Upper lobe of left lung (tissue), 6 donors: ENCODE measurements around the gene GPR143. TPM values are rescaled to one million over a fixed set of nuclear protein-coding genes. Genes with fewer than 3 reads are reported as not detected.

Experiments used
- ATAC-seq, 2 donors: fragments of 200-7000 bp; cut with Tn5 transposase; one replicate each; pipeline ENCODE4 v1.9.1; 2022; ENCODE audit warnings: mild to moderate bottlenecking in 2 of 2, moderate library complexity in 2 of 2; ENCODE audit not compliant: low FRiP score in 2 of 2
- DNase-seq, 2 donors: peaks; one replicate each; pipeline ENCODE4 v3.0.0-alpha.2; 2019 to 2020
- H3K27ac ChIP-seq, 4 donors: fragments of 200-600 bp; sonication (generic); one replicate each; pipeline ENCODE4 v1.5.1; 2016 to 2019
- H3K27me3 ChIP-seq, 4 donors: fragments of 200-600 bp; sonication (generic); one replicate each; pipeline ENCODE4 v1.5.1; 2017 to 2019
- H3K36me3 ChIP-seq, 4 donors: fragments of 200-600 bp; sonication (generic); one replicate each; pipeline ENCODE4 v1.5.1; 2016 to 2019
- H3K4me1 ChIP-seq, 4 donors: fragments of 200-600 bp; sonication (generic); one replicate each; pipeline ENCODE4 v1.5.1; 2018 to 2019
- H3K4me3 ChIP-seq, 4 donors: fragments of 200-600 bp; sonication (generic); one replicate each; pipeline ENCODE4 v1.5.1; 2017 to 2019; ENCODE audit warnings: mild to moderate bottlenecking in 2 of 4, moderate library complexity in 1 of 4
- H3K9me3 ChIP-seq, 4 donors: fragments of 200-600 bp; sonication (generic); one replicate each; pipeline ENCODE4 v1.5.1; 2018 to 2019
- EP300 ChIP-seq, 4 donors: sonication (generic); formaldehyde crosslinking; IDR thresholded peaks; one replicate each; pipeline ENCODE4 v1.5.1; 2017; ENCODE audit warnings: antibody characterized with exemption in 4 of 4, control low read depth in 2 of 4
- POLR2A ChIP-seq, 4 donors: fragments of 450-650 bp; IDR thresholded peaks; one replicate each; pipeline ENCODE4 v1.5.1; 2016 to 2017; ENCODE audit warnings: antibody characterized with exemption in 4 of 4, mild to moderate bottlenecking in 2 of 4
- POLR2AphosphoS5 ChIP-seq, 2 donors: sonication (generic); formaldehyde crosslinking; IDR thresholded peaks; one replicate each; pipeline ENCODE4 v1.5.1; 2017; ENCODE audit warnings: antibody characterized with exemption in 2 of 2
- WGBS, 2 donors: methylation state at CpG; one replicate each; pipeline ENCODE4 v1.1.5; 2017 to 2018; 5-methylcytosine and 5-hydroxymethylcytosine counted together
- total RNA-seq, 6 donors: library from RNA; depleted of rRNA in 4 of 6; stranded (reverse); fragments of >200 nt in 4 of 6; gene quantifications; one replicate each; pipeline versions ENCODE4 v1.1.0 to v1.2.1, GENCODE V29; 2016 to 2021
- TF ChIP-seq, protein P1 (sequence below), 6 experiments: fragments of 450-650 bp in 4 of 6; fragments of 200-600 bp in 2 of 6; sonication (generic) in 2 of 6; IDR thresholded peaks; one replicate each; pipeline ENCODE4 v1.5.1; 2016 to 2019; ENCODE audit warnings: antibody characterized with exemption in 6 of 6
- donor health status: DM: no; HTN: no; CAD: no; lungs with moderate emphysema.
- donor health status: DM: no; HTN: yes; CAD: no; lungs with severe emphysema.

Gene GPR143
- total RNA-seq, 6 donors from 2014 or later, result 0.33 to 2.1 (median 0.84) TPM; not detected in 1

DNA sequence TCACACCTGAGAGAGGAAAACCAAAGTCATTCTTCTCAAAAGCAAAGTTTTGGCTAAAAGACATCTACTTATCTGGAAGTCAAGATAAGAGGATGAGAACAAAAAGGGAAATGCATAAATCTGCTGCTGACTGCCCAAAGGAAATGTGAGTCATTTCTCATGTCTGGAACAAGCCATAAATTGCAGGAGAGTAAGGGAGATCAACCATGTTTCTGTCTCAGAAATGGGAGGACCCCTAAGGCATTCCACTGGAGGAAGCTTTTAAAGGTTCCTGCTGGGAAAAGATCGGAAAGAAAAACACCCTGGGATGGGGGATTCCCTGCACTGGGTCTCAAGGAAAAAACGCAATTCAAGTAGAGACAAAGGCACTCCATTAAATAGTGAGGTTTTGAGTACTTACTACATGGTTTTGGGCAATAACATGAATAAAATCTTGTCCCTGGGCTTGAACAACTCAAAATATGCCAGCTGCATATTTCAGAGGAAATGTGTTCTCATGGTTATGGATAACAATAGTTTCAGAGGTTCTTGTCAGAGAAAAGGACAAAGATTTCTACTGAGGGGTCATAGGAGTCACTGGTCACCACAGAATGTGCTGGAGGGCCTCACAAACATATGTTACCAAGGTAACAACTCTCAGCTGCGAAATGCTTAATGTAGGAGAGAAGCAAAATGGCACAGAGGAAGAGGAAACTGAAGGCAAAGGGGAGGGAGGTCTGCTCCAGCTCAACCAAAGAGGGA is 19.3 kb downstream of the GPR143 start:
- H3K4me1 ChIP-seq, result peaks cover 0 to 3% (median 1%) of the 10 kb centered on the region in 4 donors
- DNase-seq (no peak), ATAC-seq (no peak)
- H3K27me3 ChIP-seq, result no peaks in the 10 kb centered on the region
- TF ChIP-seq POLR2AphosphoS5 (IDR thresholded peaks at IDR 0.05) (no peak), POLR2A (IDR thresholded peaks at IDR 0.05) (no peak), EP300 (IDR thresholded peaks at IDR 0.05) (no peak)
- TF ChIP-seq, protein P1, sequence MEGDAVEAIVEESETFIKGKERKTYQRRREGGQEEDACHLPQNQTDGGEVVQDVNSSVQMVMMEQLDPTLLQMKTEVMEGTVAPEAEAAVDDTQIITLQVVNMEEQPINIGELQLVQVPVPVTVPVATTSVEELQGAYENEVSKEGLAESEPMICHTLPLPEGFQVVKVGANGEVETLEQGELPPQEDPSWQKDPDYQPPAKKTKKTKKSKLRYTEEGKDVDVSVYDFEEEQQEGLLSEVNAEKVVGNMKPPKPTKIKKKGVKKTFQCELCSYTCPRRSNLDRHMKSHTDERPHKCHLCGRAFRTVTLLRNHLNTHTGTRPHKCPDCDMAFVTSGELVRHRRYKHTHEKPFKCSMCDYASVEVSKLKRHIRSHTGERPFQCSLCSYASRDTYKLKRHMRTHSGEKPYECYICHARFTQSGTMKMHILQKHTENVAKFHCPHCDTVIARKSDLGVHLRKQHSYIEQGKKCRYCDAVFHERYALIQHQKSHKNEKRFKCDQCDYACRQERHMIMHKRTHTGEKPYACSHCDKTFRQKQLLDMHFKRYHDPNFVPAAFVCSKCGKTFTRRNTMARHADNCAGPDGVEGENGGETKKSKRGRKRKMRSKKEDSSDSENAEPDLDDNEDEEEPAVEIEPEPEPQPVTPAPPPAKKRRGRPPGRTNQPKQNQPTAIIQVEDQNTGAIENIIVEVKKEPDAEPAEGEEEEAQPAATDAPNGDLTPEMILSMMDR (IDR thresholded peaks at IDR 0.05), result no peak
- H3K9me3 ChIP-seq, result no peaks in the 10 kb centered on the region
- WGBS, 2 donors, result 24 to 42% methylated on average over 3 of the region's 3 CpGs
- no peak overlapping the region for H3K4me3 ChIP-seq
- H3K36me3 ChIP-seq, result no peaks in the 10 kb centered on the region
- peak overlapping the region; percentile 39 to 60 (median 54) for H3K27ac ChIP-seq

DNA sequence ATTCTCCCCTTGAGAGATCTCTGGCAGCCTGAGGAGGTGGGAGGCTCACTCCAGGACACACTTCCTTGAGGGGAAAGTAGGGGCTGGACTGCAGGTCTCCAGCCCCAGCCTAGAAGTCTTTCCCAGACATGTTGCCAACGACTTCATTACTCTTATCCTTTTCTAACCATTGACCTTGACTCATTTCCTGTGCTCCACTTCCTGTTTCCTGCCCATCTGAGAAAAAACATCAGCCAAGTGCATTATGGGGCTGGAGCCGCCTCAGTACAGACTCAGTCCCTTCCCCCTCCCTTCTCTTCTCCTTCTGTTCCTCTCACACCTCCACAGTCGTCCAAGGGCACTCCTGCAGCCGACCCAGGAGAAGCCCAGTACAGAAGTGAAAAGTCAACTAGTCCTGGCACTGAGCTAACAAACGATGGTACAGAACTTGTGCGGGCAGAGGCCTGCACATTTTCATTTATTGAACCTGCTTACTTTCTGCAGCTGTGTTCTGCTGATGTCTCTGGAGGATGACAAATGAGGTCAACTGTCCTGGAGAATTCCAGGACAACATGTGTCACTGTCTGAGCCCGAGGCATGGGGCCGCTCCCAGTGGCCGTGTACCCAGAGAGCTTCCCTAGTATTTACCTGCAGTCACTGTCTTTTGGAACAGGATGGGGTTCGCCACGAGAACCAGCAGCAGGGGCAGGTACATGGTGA is 20.1 kb downstream of the GPR143 start:
- H3K27ac ChIP-seq, result peak overlapping the region in 3 of 4 donors; percentile 18 to 71 (median 49)
- ATAC-seq (no peak), DNase-seq (no peak)
- H3K4me1 ChIP-seq, result peaks cover 0 to 3% (median 1%) of the 10 kb centered on the region in 4 donors
- no peaks in the 10 kb centered on the region for H3K36me3 ChIP-seq
- 46 to 69% methylated on average over 6 to 11 of the region's 11 CpGs for whole genome bisulfite sequencing, 2 donors
- H3K9me3 ChIP-seq, result no peaks in the 10 kb centered on the region
- TF ChIP-seq POLR2AphosphoS5 (IDR thresholded peaks at IDR 0.05) (peak; percentile 39 to 47), EP300 (IDR thresholded peaks at IDR 0.05) (peak in 2 of 4 donors; percentile 60 to 65), POLR2A (IDR thresholded peaks at IDR 0.05) (no peak)
- TF ChIP-seq, protein P1 (IDR thresholded peaks at IDR 0.05), result no peak
- no peak overlapping the region for H3K4me3 ChIP-seq
- no peaks in the 10 kb centered on the region for H3K27me3 ChIP-seq

DNA sequence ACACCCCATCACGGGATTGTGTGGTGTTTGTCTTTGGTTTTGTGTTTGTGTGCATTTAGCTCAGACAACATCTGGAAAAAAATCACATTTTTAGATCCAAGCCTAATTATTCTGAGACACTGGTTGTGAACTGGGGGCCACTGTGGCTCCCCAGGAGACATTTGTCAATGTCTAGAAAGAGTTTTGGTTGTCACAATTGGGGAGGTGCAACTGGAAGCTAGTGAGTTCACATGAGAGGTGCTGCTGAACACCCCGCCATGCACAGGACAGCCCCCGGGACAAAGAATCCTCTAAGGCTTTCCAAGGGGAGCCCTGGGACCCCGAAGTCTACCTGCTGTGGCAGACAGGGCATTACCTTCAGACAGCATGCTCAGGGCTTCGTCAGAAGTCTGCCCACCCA is 26.5 kb downstream of the GPR143 start:
- DNase-seq (no peak), ATAC-seq (no peak)
- Histone ChIP-seq H3K27me3 (no peaks in the 10 kb centered on the region), H3K9me3 (no peaks in the 10 kb centered on the region), H3K4me1 (no peaks in the 10 kb centered on the region), H3K4me3 (no peak overlapping the region), H3K36me3 (no peaks in the 10 kb centered on the region), H3K27ac (no peak overlapping the region)
- TF ChIP-seq, protein P1 (IDR thresholded peaks at IDR 0.05), result no peak
- no peak for TF ChIP-seq POLR2AphosphoS5 (IDR thresholded peaks at IDR 0.05)
- no peak for TF ChIP-seq POLR2A (IDR thresholded peaks at IDR 0.05)
- TF ChIP-seq EP300 (IDR thresholded peaks at IDR 0.05), result no peak
- WGBS, 2 donors, result 77 to 90% methylated on average over 1 to 5 of the region's 5 CpGs

DNA sequence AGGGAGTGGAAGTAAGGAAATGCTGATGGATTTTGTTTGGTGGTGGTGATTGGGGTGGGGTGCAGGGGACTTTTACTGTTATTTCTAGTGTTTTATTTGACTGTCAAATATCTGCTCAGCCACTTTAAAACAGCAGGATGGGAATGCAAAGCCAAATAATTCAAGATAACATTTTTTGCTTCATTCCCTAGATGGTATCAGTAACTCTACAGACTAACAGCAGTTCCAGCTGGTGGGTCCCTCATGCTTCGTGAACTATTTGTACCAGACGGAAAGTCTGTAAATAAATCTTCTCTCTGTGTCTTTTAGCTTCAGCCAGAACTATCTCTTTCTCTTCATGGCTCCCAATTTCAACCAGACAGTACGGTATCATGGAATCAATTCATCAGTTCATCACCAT is 27.5 kb downstream of the GPR143 start:
- DNase-seq (no peak), ATAC-seq (no peak)
- 21 to 62% methylated on average over 3 of the region's 3 CpGs for WGBS, 2 donors

More for the DNA sequence above, 27.5 kb downstream of the GPR143 start:
- no peaks in the 10 kb centered on the region for H3K36me3 ChIP-seq
- TF ChIP-seq EP300 (IDR thresholded peaks at IDR 0.05) (no peak), POLR2AphosphoS5 (IDR thresholded peaks at IDR 0.05) (no peak), POLR2A (IDR thresholded peaks at IDR 0.05) (no peak)
- TF ChIP-seq, protein P1 (IDR thresholded peaks at IDR 0.05), result no peak
- no peaks in the 10 kb centered on the region for H3K9me3 ChIP-seq
- no peak overlapping the region for H3K27ac ChIP-seq
- no peak overlapping the region for H3K4me3 ChIP-seq
- H3K27me3 ChIP-seq, result no peaks in the 10 kb centered on the region
- H3K4me1 ChIP-seq, result no peaks in the 10 kb centered on the region
